Neural progenitor cell (in vitro differentiated cells): ENCODE results near the gene KCNH2. TPM values are rescaled to one million over a fixed set of nuclear protein-coding genes. Genes with fewer than 3 reads are reported as not detected.

Experiments used
- DNase-seq: peaks from one replicate; pipeline ENCODE4 v3.0.0-alpha.2; 2016; ENCODE audit warnings: low spot score
- H2AFZ ChIP-seq: fragments of 200-600 bp; sonication (generic); replicated peaks from 2 replicates; pipeline ENCODE4 v1.6.1; 2016; ENCODE audit warnings: antibody characterized with exemption
- H3F3A ChIP-seq: fragments of 200-600 bp; sonication (generic); 2 replicates; pipeline ENCODE4 v1.6.1; 2016; ENCODE audit warnings: antibody characterized with exemption, low read depth
- H3K27ac ChIP-seq: fragments of 200-600 bp; sonication (generic); 2 replicates; pipeline ENCODE4 v1.5.1; 2016; ENCODE audit warnings: mild to moderate bottlenecking
- H3K27me3 ChIP-seq: fragments of 200-600 bp; sonication (generic); 2 replicates; pipeline ENCODE4 v1.6.1; 2016; ENCODE audit warnings: mild to moderate bottlenecking, moderate library complexity
- H3K36me3 ChIP-seq: fragments of 200-600 bp; sonication (generic); 2 replicates; pipeline ENCODE4 v1.5.1; 2016
- H3K4me1 ChIP-seq: fragments of 200-600 bp; sonication (generic); 2 replicates; pipeline ENCODE4 v1.6.1; 2016; ENCODE audit warnings: mixed run types
- H3K4me2 ChIP-seq: fragments of 200-600 bp; sonication (generic); 2 replicates; pipeline ENCODE4 v1.6.1; 2016
- H3K4me3 ChIP-seq: fragments of 200-600 bp; sonication (generic); 2 replicates; pipeline ENCODE4 v1.5.1; 2016
- H3K79me2 ChIP-seq: fragments of 200-600 bp; sonication (generic); 2 replicates; pipeline ENCODE4 v1.6.1; 2016; ENCODE audit warnings: low read depth
- H3K9ac ChIP-seq: fragments of 200-600 bp; sonication (generic); 2 replicates; pipeline ENCODE4 v1.6.1; 2016
- H3K9me3 ChIP-seq: fragments of 200-600 bp; sonication (generic); 2 replicates; pipeline ENCODE4 v1.5.1; 2016; ENCODE audit warnings: low read depth
- H4K20me1 ChIP-seq: fragments of 200-600 bp; sonication (generic); 2 replicates; pipeline ENCODE4 v1.6.1; 2016; ENCODE audit warnings: low read depth
- H3K27ac Mint-ChIP-seq: 3 replicates; pipeline ENCODE4 v1.8.0; 2021; ENCODE audit warnings: mixed read lengths
- H3K27me3 Mint-ChIP-seq: 2 replicates; pipeline ENCODE4 v1.8.0; 2022; ENCODE audit warnings: low read depth, mild to moderate bottlenecking, inconsistent platforms, moderate library complexity, mixed read lengths; ENCODE audit not compliant: insufficient read depth
- H3K36me3 Mint-ChIP-seq: 3 replicates; pipeline ENCODE4 v1.8.0; 2021; ENCODE audit warnings: mixed read lengths
- H3K4me1 Mint-ChIP-seq: 3 replicates; pipeline ENCODE4 v1.8.0; 2021; ENCODE audit warnings: mixed read lengths
- H3K4me3 Mint-ChIP-seq: 3 replicates; pipeline ENCODE4 v1.8.0; 2021; ENCODE audit warnings: mild to moderate bottlenecking, moderate library complexity, mixed read lengths
- H3K9me3 Mint-ChIP-seq: 3 replicates; pipeline ENCODE4 v1.8.0; 2020; ENCODE audit warnings: mixed read lengths
- EZH2 ChIP-seq: fragments of 200-600 bp; sonication (generic); IDR thresholded peaks from 2 replicates; pipeline ENCODE4 v1.6.1; 2017; ENCODE audit warnings: antibody characterized with exemption, mild to moderate bottlenecking, moderate library complexity
- EZH2phosphoT487 ChIP-seq: fragments of 200-600 bp; sonication (generic); IDR thresholded peaks from 2 replicates; pipeline ENCODE4 v1.6.1; 2017; ENCODE audit warnings: antibody characterized with exemption
- total RNA-seq: library from RNA; depleted of rRNA; stranded (reverse); fragments of >200 nt; gene quantifications from 2 replicates; pipeline ENCODE4 v1.2.3, GENCODE V29; 2015; ENCODE audit warnings: low replicate concordance
- TF ChIP-seq, protein P1 (sequence below): fragments of 200-600 bp; sonication (generic); IDR thresholded peaks from 2 replicates; pipeline ENCODE4 v1.5.1; 2017; ENCODE audit warnings: antibody characterized with exemption, mild to moderate bottlenecking

KCNH2 gene
- total RNA-seq, 1 donor from 2014 or later: 2.6 TPM

DNA sequence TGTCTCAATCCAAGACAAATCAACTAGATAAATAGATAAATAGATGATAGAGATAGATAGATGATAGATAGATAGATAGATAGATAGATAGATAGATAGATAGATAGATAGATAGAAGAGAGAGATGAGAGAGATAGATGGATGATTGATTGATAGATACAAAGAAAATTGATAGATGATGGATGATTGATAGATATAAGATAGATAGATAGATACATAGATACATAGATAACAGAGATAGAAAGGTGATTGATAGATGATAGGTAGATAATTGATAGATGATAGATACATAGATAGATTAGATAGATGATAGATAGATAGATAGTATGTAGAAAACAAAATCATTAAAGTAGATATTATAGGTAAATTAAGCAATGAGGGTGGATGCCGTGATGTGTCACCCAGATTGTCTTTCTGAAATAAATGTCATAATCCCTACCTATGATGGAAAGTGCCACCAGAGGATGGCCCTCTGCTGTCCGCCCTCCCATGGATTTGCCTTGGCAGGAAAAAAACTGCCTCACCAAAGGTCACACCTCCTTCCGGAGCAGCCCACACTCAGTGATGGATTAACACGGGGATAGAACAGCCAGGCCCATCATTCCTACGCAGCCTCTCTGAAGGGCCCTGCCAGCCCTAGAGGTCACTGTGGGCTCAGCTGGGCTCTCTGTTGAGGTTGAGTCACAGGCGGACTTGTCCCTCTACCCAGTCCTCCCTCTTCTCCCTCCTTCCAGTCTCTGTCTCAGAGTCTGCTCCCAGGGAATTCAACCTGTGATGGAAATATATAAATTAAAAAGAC is 50.8 kb downstream of the KCNH2 start:
- Mint-ChIP-seq H3K36me3 (no peaks in the 10 kb centered on the region), H3K4me3 (no peak overlapping the region), H3K27me3 (peaks cover 2% of the 10 kb centered on the region), H3K9me3 (no peaks in the 10 kb centered on the region), H3K4me1 (no peaks in the 10 kb centered on the region), H3K27ac (no peak overlapping the region)
- Histone ChIP-seq H3K79me2 (no peaks in the 10 kb centered on the region), H3K36me3 (no peaks in the 10 kb centered on the region), H3K9ac (no peak overlapping the region), H3F3A (no peaks in the 10 kb centered on the region), H3K4me3 (no peak overlapping the region), H3K27ac (no peak overlapping the region), H3K4me2 (no peak overlapping the region), H4K20me1 (no peaks in the 10 kb centered on the region), H2AFZ (no peak overlapping the region), H3K4me1 (no peaks in the 10 kb centered on the region), H3K9me3 (no peaks in the 10 kb centered on the region), H3K27me3 (no peaks in the 10 kb centered on the region)
- TF ChIP-seq, protein P1, sequence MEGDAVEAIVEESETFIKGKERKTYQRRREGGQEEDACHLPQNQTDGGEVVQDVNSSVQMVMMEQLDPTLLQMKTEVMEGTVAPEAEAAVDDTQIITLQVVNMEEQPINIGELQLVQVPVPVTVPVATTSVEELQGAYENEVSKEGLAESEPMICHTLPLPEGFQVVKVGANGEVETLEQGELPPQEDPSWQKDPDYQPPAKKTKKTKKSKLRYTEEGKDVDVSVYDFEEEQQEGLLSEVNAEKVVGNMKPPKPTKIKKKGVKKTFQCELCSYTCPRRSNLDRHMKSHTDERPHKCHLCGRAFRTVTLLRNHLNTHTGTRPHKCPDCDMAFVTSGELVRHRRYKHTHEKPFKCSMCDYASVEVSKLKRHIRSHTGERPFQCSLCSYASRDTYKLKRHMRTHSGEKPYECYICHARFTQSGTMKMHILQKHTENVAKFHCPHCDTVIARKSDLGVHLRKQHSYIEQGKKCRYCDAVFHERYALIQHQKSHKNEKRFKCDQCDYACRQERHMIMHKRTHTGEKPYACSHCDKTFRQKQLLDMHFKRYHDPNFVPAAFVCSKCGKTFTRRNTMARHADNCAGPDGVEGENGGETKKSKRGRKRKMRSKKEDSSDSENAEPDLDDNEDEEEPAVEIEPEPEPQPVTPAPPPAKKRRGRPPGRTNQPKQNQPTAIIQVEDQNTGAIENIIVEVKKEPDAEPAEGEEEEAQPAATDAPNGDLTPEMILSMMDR: no peak
- no peak for TF ChIP-seq EZH2phosphoT487
- no peak for TF ChIP-seq EZH2
- no peak for DNase-seq

DNA sequence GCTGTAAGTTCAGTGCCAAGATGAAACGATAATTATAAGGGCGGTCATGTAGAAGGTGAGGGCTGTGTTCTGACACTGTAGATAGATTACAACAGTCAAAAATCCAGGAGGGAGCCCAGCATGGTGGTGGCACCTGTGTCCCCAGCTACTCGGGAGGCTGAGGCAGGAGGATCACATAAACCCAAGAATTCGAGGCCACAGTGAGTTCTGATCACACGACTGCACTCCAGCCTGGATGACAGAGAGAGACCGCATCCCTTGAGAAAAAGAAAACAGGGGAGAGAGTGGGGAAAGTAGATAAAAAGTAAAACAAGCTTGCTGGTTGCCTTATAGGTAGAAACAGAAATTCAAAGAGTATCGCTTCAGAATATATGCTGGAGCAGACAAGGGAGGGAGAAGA is 52.1 kb downstream of the KCNH2 start:
- no peak for TF ChIP-seq EZH2phosphoT487
- TF ChIP-seq, protein P1: no peak
- TF ChIP-seq EZH2: no peak
- H3K4me1 Mint-ChIP-seq: no peaks in the 10 kb centered on the region
- no peak overlapping the region for H3K27ac Mint-ChIP-seq
- H2AFZ ChIP-seq: no peak overlapping the region
- no peak overlapping the region for H3K4me2 ChIP-seq
- no peak overlapping the region for H3K27ac ChIP-seq
- H3K9me3 ChIP-seq: no peaks in the 10 kb centered on the region
- no peaks in the 10 kb centered on the region for H3F3A ChIP-seq
- DNase-seq: no peak
- H3K4me3 Mint-ChIP-seq: no peak overlapping the region
- H3K27me3 ChIP-seq: no peaks in the 10 kb centered on the region
- H3K36me3 ChIP-seq: no peaks in the 10 kb centered on the region
- H3K36me3 Mint-ChIP-seq: no peaks in the 10 kb centered on the region
- H3K9ac ChIP-seq: no peak overlapping the region
- H3K4me3 ChIP-seq: no peak overlapping the region
- H3K4me1 ChIP-seq: no peaks in the 10 kb centered on the region
- no peaks in the 10 kb centered on the region for H4K20me1 ChIP-seq
- no peaks in the 10 kb centered on the region for H3K79me2 ChIP-seq
- H3K27me3 Mint-ChIP-seq: peaks cover 2% of the 10 kb centered on the region
- no peaks in the 10 kb centered on the region for H3K9me3 Mint-ChIP-seq

DNA sequence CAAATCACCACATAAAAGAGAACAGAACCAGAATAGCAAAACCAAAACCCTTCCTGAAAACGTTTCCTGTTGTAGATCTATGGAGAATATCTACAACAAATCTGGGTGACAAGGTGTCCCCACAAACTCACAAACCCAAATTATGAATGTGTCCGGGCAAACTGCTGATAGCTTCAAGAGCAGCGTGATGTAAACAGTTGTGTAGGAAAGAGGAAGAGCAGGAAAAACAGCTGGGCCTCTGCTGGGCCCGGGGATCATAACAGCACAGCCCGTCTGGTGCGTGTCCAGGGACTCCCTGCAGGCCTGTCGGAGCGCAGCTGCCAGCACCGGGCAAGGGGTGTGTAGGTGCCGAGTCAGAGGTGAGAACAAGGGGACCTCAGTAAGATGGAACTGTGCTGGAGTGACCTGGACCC is 53.7 kb downstream of the KCNH2 start:
- no peaks in the 10 kb centered on the region for H3K36me3 Mint-ChIP-seq

More for the DNA sequence above, 53.7 kb downstream of the KCNH2 start:
- Histone ChIP-seq H3K4me2 (no peak overlapping the region), H3K27me3 (no peaks in the 10 kb centered on the region), H2AFZ (no peak overlapping the region), H3K4me1 (no peaks in the 10 kb centered on the region), H3K9ac (no peak overlapping the region), H3K27ac (no peak overlapping the region), H3K4me3 (no peak overlapping the region), H4K20me1 (no peaks in the 10 kb centered on the region), H3F3A (no peaks in the 10 kb centered on the region), H3K79me2 (no peaks in the 10 kb centered on the region), H3K36me3 (no peaks in the 10 kb centered on the region), H3K9me3 (no peaks in the 10 kb centered on the region)
- Mint-ChIP-seq H3K9me3 (no peaks in the 10 kb centered on the region), H3K4me1 (no peaks in the 10 kb centered on the region), H3K27me3 (peaks cover 2% of the 10 kb centered on the region), H3K4me3 (no peak overlapping the region), H3K27ac (no peak overlapping the region)
- DNase-seq: no peak
- TF ChIP-seq, protein P1: no peak
- TF ChIP-seq EZH2: no peak
- no peak for TF ChIP-seq EZH2phosphoT487
